ENCODE data around the gene FGGY. TPM values are rescaled to one million over a fixed set of nuclear protein-coding genes. Genes with fewer than 3 reads are reported as not detected.
A peak's percentile ranks its signal among the peaks of the same experiment; 100 is the strongest.

Gene FGGY
- total and polyA plus RNA-seq, 4 donors = 16.0 to 67.0 (median 43.4) TPM

DNA sequence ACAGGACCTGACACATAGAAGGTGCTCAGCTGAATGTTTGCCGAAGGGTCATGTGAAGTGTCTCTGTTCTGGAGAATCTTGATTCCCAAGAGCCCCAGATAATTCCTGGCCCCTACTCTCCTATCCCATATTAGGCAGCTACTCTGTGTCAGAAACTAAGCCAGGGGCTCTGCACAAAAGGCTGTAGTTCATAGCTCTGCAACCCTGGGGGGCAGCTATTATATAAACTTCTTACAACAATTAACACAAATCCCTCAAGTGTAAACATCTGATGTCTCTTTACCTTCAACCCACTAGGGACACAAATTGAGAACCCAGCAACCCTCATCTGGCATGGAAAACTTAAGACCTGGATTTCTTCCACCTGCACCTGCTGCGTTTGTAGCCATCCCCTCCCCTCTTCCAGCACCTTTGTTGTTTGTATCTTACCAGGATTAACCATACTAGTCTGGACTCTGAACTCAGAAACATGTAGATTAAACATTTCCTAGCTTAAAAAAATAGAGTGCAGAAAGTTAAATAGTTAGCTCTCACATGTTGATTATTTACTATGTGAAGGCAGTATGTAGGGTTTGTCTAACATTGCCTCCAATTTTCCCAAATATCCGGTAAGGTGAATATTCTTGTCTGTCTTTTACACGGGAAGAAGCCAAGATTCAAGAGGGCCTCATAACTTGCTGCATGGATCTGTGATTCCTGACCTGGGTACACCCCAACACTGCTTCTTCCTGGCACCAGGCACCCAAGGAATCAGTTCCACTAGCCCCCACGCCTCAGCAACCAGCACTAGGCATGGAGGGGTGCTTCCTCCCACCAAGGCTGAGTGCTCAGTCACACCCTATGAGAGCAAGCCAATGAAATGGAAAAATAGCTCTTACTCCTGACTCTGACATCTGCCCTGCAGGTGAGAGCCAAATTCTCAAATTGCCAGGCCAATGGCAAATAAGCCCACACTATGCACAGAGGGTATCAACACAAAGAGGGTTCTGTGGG lies 297.2 kb downstream of the FGGY start (continued):
- TF ChIP-seq, protein P1, sequence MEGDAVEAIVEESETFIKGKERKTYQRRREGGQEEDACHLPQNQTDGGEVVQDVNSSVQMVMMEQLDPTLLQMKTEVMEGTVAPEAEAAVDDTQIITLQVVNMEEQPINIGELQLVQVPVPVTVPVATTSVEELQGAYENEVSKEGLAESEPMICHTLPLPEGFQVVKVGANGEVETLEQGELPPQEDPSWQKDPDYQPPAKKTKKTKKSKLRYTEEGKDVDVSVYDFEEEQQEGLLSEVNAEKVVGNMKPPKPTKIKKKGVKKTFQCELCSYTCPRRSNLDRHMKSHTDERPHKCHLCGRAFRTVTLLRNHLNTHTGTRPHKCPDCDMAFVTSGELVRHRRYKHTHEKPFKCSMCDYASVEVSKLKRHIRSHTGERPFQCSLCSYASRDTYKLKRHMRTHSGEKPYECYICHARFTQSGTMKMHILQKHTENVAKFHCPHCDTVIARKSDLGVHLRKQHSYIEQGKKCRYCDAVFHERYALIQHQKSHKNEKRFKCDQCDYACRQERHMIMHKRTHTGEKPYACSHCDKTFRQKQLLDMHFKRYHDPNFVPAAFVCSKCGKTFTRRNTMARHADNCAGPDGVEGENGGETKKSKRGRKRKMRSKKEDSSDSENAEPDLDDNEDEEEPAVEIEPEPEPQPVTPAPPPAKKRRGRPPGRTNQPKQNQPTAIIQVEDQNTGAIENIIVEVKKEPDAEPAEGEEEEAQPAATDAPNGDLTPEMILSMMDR (IDR thresholded peaks at IDR 0.05; ENCODE audit: low read depth, low read length, missing input control) = no peak
- TF ChIP-seq RXRA (IDR thresholded peaks at IDR 0.05) = peak; percentile 53 to 59
- TF ChIP-seq RAD21 (IDR thresholded peaks at IDR 0.05) = peak; percentile 54 to 62
- peak in 1 of 2 donors; percentile 9 for TF ChIP-seq EGR1 (IDR thresholded peaks at IDR 0.05; ENCODE audit: low read depth in 2 of 2)
- peak in 1 of 2 donors; percentile 52 for TF ChIP-seq JUND (IDR thresholded peaks at IDR 0.05)
- peak; percentile 80 for TF ChIP-seq SP1 (IDR thresholded peaks at IDR 0.05)
- peak; percentile 85 to 86 for TF ChIP-seq HNF4A (conservative IDR thresholded peaks at IDR 0.05)
- TF ChIP-seq YY1 (IDR thresholded peaks at IDR 0.05) = no peak
- TF ChIP-seq FOXA1 (IDR thresholded peaks at IDR 0.05) = peak; percentile 50

- Histone ChIP-seq H3K9ac (ENCODE audit: low read depth in 1 of 2, low read length in 2 of 2) (no peak overlapping the region), H3K4me1 (ENCODE audit: control insufficient read depth in 4 of 4, insufficient read depth in 4 of 4, low read length in 3 of 4) (peaks cover 6 to 23% (median 20%) of the 10 kb centered on the region in 4 donors), H3K9me3 (ENCODE audit: control insufficient read depth in 4 of 4, low read length in 3 of 4) (no peaks in the 10 kb centered on the region), H3K27me3 (ENCODE audit: control insufficient read depth in 4 of 4, insufficient read depth in 4 of 4, low read length in 3 of 4) (no peaks in the 10 kb centered on the region), H3K4me3 (ENCODE audit: low read depth in 1 of 3, low read length in 3 of 3) (no peak overlapping the region), H3K27ac (ENCODE audit: low read depth in 1 of 2, low read length in 2 of 2) (no peak overlapping the region), H3K36me3 (ENCODE audit: control insufficient read depth in 4 of 4, insufficient read depth in 3 of 4, low read depth in 1 of 4, low read length in 3 of 4) (peaks cover 0 to 4% (median 0%) of the 10 kb centered on the region in 4 donors)
- TF ChIP-seq GABPA (IDR thresholded peaks at IDR 0.05 in 1 of 2, conservative IDR thresholded peaks at IDR 0.05 in 1 of 2) (no peak), FOXA2 (IDR thresholded peaks at IDR 0.05) (no peak), NR2F2 (IDR thresholded peaks at IDR 0.05) (no peak), SP1 (IDR thresholded peaks at IDR 0.05) (no peak)
- DNase-seq (ENCODE audit: low spot score) = no peak
- 44% methylated on average over 3 of the region's 3 CpGs for WGBS
Observed at GRCh38 chr1:59595774-59596173, 298.9 kb downstream of the FGGY start.

- H3K4me3 ChIP-seq (ENCODE audit: low read depth in 1 of 3, low read length in 3 of 3) = no peak overlapping the region
- DNase-seq (ENCODE audit: low spot score) = no peak
- peak overlapping the region; percentile 13 to 14 for H3K27ac ChIP-seq (ENCODE audit: low read depth in 1 of 2, low read length in 2 of 2)
- H3K9me3 ChIP-seq (ENCODE audit: control insufficient read depth in 4 of 4, low read length in 3 of 4) = no peaks in the 10 kb centered on the region
- H3K36me3 ChIP-seq (ENCODE audit: control insufficient read depth in 4 of 4, insufficient read depth in 3 of 4, low read depth in 1 of 4, low read length in 3 of 4) = peaks cover 0 to 4% (median 0%) of the 10 kb centered on the region in 4 donors
- 91% methylated on average over 3 of the region's 3 CpGs for WGBS
- H3K27me3 ChIP-seq (ENCODE audit: control insufficient read depth in 4 of 4, insufficient read depth in 4 of 4, low read length in 3 of 4) = no peaks in the 10 kb centered on the region
- no peak overlapping the region for H3K9ac ChIP-seq (ENCODE audit: low read depth in 1 of 2, low read length in 2 of 2)
- no peak for TF ChIP-seq GABPA (IDR thresholded peaks at IDR 0.05 in 1 of 2, conservative IDR thresholded peaks at IDR 0.05 in 1 of 2)
- no peak for TF ChIP-seq TAF1 (conservative IDR thresholded peaks at IDR 0.05)
- peak in 1 of 2 donors; percentile 15 for TF ChIP-seq RAD21 (IDR thresholded peaks at IDR 0.05)
- no peak for TF ChIP-seq HNF4A (conservative IDR thresholded peaks at IDR 0.05)
- TF ChIP-seq, protein P2, sequence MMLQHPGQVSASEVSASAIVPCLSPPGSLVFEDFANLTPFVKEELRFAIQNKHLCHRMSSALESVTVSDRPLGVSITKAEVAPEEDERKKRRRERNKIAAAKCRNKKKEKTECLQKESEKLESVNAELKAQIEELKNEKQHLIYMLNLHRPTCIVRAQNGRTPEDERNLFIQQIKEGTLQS (IDR thresholded peaks at IDR 0.05) = no peak
- peak; percentile 61 for TF ChIP-seq NR2F2 (IDR thresholded peaks at IDR 0.05)
- TF ChIP-seq, protein P3, sequence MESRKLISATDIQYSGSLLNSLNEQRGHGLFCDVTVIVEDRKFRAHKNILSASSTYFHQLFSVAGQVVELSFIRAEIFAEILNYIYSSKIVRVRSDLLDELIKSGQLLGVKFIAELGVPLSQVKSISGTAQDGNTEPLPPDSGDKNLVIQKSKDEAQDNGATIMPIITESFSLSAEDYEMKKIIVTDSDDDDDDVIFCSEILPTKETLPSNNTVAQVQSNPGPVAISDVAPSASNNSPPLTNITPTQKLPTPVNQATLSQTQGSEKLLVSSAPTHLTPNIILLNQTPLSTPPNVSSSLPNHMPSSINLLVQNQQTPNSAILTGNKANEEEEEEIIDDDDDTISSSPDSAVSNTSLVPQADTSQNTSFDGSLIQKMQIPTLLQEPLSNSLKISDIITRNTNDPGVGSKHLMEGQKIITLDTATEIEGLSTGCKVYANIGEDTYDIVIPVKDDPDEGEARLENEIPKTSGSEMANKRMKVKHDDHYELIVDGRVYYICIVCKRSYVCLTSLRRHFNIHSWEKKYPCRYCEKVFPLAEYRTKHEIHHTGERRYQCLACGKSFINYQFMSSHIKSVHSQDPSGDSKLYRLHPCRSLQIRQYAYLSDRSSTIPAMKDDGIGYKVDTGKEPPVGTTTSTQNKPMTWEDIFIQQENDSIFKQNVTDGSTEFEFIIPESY (IDR thresholded peaks at IDR 0.05) = no peak
- no peak for TF ChIP-seq EGR1 (IDR thresholded peaks at IDR 0.05; ENCODE audit: low read depth in 2 of 2)
- TF ChIP-seq, protein P1 (IDR thresholded peaks at IDR 0.05; ENCODE audit: low read depth, low read length, missing input control) = no peak
- TF ChIP-seq YY1 (IDR thresholded peaks at IDR 0.05) = no peak
- TF ChIP-seq HNF4G (IDR thresholded peaks at IDR 0.05) = no peak
- H3K4me1 ChIP-seq (ENCODE audit: control insufficient read depth in 4 of 4, insufficient read depth in 4 of 4, low read length in 3 of 4) = peaks cover 6 to 23% (median 20%) of the 10 kb centered on the region in 4 donors
Observed at GRCh38 chr1:59596432-59596831, 299.5 kb downstream of the FGGY start.

All from liver (tissue), 9 donors.